Fibroblast of skin of back (primary cell): ENCODE data around the gene SLC25A22.

ENCODE experiments used
- DNase-seq: peaks from one replicate; pipeline ENCODE4 v3.0.0-alpha.2; 2013

Gene SLC25A22

GRCh38 chr11:802693-803466, 4.8 kb upstream of the SLC25A22 start:
- no peak for DNase-seq

GRCh38 chr11:802018-802617, 4.0 kb upstream of the SLC25A22 start:
- no peak for DNase-seq

GRCh38 chr11:801097-801780, 3.2 kb upstream of the SLC25A22 start:
- DNase-seq = no peak

GRCh38 chr11:800473-800872, 2.4 kb upstream of the SLC25A22 start:
- DNase-seq = no peak

- DNase-seq = no peak
Measured at GRCh38 chr11:799641-800316, 1.7 kb upstream of the SLC25A22 start.

GRCh38 chr11:797296-798092, 587 bp downstream of the SLC25A22 start:
- DNase-seq = peak; percentile 88

GRCh38 chr11:796565-797295, 1.4 kb downstream of the SLC25A22 start:
- no peak for DNase-seq

- peak; percentile 93 for DNase-seq
Measured at GRCh38 chr11:795634-796564, 2.2 kb downstream of the SLC25A22 start.

GRCh38 chr11:794766-795633, 3.1 kb downstream of the SLC25A22 start:
- no peak for DNase-seq

GRCh38 chr11:794013-794765, 3.9 kb downstream of the SLC25A22 start:
- DNase-seq = no peak

- DNase-seq = no peak
Measured at GRCh38 chr11:793556-793955, 4.5 kb downstream of the SLC25A22 start.

GRCh38 chr11:792873-793272, 5.2 kb downstream of the SLC25A22 start:
- no peak for DNase-seq

GRCh38 chr11:792535-792821, 5.6 kb downstream of the SLC25A22 start:
- DNase-seq = no peak

GRCh38 chr11:791658-792534, 6.2 kb downstream of the SLC25A22 start:
- DNase-seq = no peak

GRCh38 chr11:790721-791564, 7.1 kb downstream of the SLC25A22 start:
- peak; percentile 26 for DNase-seq

- DNase-seq = peak; percentile 49
Measured at GRCh38 chr11:789943-790342, 8.1 kb downstream of the SLC25A22 start, which contains the start of gene CEND1. TSS of gene CEND1 (minus strand) at chr11:790090. CDS start at chr11:788576, 1,514 bp downstream.
